Prostate gland (tissue), 2 donors: ENCODE results near the gene MAP7D1. TPM values are rescaled to one million over a fixed set of nuclear protein-coding genes. Genes with fewer than 3 reads are reported as not detected.

Experiments used
- DNase-seq: peaks from one replicate; pipeline ENCODE4 v3.0.0-alpha.2; 2019; ENCODE audit warnings: low spot score
- H3K27ac ChIP-seq, 2 donors: fragments of 200-600 bp; sonication (generic); 2 replicates each; pipeline ENCODE4 v1.5.1; 2017 to 2019
- H3K27me3 ChIP-seq: fragments of 200-600 bp; sonication (generic); replicated peaks from 2 replicates; pipeline ENCODE4 v1.5.1; 2019; ENCODE audit not compliant: insufficient read depth
- H3K36me3 ChIP-seq, 2 donors: fragments of 200-600 bp; sonication (generic); 1 replicate in 1 of 2; 2 replicates in 1 of 2; pipeline versions ENCODE4 v1.5.1 to v1.8.1; 2017 to 2019
- H3K4me1 ChIP-seq: fragments of 200-600 bp; sonication (generic); replicated peaks from 2 replicates; pipeline ENCODE4 v1.5.1; 2019
- H3K4me3 ChIP-seq, 2 donors: fragments of 200-600 bp; sonication (generic); 2 replicates each; pipeline ENCODE4 v1.5.1; 2017 to 2019
- H3K9me3 ChIP-seq: fragments of 200-600 bp; sonication (generic); 2 replicates; pipeline ENCODE4 v1.5.1; 2017
- POLR2A ChIP-seq: fragments of 450-650 bp; IDR thresholded peaks from one replicate; pipeline ENCODE4 v1.6.1; 2016; ENCODE audit warnings: antibody characterized with exemption, mild to moderate bottlenecking
- POLR2AphosphoS5 ChIP-seq: sonication (generic); formaldehyde crosslinking; IDR thresholded peaks from one replicate; pipeline ENCODE4 v1.6.1; 2017; ENCODE audit warnings: antibody characterized with exemption
- WGBS: methylation state at CpG from one replicate; pipeline ENCODE4 v1.1.5; 2018; 5-methylcytosine and 5-hydroxymethylcytosine counted together
- intact Hi-C: fragments of 100-400 bp; cut with DNase I; formaldehyde crosslinking; loops from one replicate; pipeline ENCODE4 v1.14.2; 2022
- total RNA-seq, 2 donors: library from RNA; depleted of rRNA; stranded (reverse); fragments of >200 nt; gene quantifications; one replicate each; pipeline ENCODE4 v1.1.0, GENCODE V29; 2016
- TF ChIP-seq, protein P1 (sequence below), 4 experiments: fragments of 200-600 bp in 2 of 4; fragments of 450-650 bp in 2 of 4; sonication (generic) in 2 of 4; IDR thresholded peaks; 1 replicate in 3 of 4; 2 replicates in 1 of 4; pipeline ENCODE4 v1.5.1; 2016 to 2019; ENCODE audit warnings: antibody characterized with exemption in 4 of 4, mild to moderate bottlenecking in 2 of 4, moderate library complexity in 2 of 4

MAP7D1 gene
- total RNA-seq, 2 donors from 2014 or later = 97.3 to 132 TPM

DNA sequence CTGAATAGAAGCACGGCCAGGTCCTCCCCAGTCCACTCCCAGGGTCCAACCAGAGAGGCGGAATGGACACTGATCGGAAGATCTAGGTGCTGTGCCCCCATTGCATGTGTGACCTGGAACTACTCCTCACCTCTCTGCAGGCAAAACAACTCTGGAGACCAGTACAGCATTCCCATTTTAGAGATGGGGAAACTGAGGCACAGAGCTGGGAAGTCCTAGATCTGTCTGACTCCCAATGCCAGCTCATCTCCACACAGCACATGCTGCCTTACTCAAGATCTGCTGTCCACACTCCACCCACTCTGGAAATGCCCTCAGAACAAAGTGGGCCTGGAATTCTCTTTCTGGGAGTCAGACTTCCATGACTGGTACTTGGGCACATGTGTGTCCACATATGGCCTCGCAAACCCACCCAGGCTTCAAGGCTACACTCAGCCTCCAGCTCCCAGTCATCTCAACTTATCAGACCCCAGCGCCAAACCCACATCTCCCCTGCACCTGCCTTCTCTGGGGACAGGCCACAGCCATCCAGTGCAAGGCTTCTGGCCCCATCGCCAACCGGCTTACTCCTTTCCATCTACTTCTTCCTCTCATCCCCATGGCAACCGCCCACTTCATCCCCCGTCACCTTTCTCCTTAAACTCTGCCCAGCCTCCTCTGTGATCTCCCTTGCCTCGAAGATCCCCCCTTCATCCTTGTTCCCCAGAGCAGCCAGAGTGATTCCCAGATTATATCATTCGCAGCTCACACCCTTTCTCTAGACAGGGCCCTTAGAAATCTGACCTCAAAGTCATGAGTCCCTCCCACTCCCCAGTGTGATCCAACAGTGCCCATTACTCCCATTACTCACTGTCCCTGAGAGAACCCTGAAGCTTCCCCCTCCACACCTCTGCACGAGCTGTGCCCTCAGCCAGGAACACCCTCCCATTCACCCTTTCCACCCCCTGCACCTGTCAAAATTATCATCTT lies 33.6 kb upstream of the MAP7D1 start:
- intact Hi-C loops = no loop called here
- H3K27me3 ChIP-seq = no peaks in the 10 kb centered on the region
- TF ChIP-seq POLR2AphosphoS5 = no peak
- TF ChIP-seq, protein P1, sequence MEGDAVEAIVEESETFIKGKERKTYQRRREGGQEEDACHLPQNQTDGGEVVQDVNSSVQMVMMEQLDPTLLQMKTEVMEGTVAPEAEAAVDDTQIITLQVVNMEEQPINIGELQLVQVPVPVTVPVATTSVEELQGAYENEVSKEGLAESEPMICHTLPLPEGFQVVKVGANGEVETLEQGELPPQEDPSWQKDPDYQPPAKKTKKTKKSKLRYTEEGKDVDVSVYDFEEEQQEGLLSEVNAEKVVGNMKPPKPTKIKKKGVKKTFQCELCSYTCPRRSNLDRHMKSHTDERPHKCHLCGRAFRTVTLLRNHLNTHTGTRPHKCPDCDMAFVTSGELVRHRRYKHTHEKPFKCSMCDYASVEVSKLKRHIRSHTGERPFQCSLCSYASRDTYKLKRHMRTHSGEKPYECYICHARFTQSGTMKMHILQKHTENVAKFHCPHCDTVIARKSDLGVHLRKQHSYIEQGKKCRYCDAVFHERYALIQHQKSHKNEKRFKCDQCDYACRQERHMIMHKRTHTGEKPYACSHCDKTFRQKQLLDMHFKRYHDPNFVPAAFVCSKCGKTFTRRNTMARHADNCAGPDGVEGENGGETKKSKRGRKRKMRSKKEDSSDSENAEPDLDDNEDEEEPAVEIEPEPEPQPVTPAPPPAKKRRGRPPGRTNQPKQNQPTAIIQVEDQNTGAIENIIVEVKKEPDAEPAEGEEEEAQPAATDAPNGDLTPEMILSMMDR (IDR thresholded peaks at IDR 0.05) = no peak
- no peak for TF ChIP-seq POLR2A
- H3K4me1 ChIP-seq = no peaks in the 10 kb centered on the region
- H3K9me3 ChIP-seq = no peaks in the 10 kb centered on the region
- no peak overlapping the region for H3K4me3 ChIP-seq
- DNase-seq = no peak
- H3K27ac ChIP-seq = no peak overlapping the region
- no peaks in the 10 kb centered on the region for H3K36me3 ChIP-seq
- WGBS = 85% methylated on average over 12 of the region's 12 CpGs

DNA sequence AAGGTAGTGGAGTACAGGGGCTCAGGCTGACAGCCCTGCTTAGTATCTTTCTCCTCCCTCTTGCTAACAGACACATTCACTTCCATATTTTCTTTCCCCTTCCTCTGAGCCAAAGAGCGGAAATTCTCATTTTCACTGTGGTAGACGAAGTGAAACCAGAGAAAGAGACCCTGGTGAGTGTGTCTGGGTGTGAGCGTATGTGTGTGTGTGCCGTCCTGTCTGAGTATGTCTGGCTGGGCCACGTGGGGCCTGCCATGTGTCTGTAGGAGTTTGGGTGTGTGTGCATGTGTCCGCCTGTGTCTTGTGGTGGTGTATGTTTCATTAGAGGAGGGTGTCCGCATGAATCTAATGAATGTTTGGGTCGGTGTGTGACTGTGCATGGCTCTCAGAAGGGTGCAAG lies 32.6 kb upstream of the MAP7D1 start:
- intact Hi-C loops = no loop called here
- WGBS = 70% methylated on average over 8 of the region's 8 CpGs
- no peak for TF ChIP-seq POLR2AphosphoS5
- no peaks in the 10 kb centered on the region for H3K36me3 ChIP-seq
- H3K27me3 ChIP-seq = no peaks in the 10 kb centered on the region
- no peaks in the 10 kb centered on the region for H3K9me3 ChIP-seq
- DNase-seq = no peak
- H3K4me3 ChIP-seq = no peak overlapping the region
- H3K4me1 ChIP-seq = no peaks in the 10 kb centered on the region
- H3K27ac ChIP-seq = no peak overlapping the region

DNA sequence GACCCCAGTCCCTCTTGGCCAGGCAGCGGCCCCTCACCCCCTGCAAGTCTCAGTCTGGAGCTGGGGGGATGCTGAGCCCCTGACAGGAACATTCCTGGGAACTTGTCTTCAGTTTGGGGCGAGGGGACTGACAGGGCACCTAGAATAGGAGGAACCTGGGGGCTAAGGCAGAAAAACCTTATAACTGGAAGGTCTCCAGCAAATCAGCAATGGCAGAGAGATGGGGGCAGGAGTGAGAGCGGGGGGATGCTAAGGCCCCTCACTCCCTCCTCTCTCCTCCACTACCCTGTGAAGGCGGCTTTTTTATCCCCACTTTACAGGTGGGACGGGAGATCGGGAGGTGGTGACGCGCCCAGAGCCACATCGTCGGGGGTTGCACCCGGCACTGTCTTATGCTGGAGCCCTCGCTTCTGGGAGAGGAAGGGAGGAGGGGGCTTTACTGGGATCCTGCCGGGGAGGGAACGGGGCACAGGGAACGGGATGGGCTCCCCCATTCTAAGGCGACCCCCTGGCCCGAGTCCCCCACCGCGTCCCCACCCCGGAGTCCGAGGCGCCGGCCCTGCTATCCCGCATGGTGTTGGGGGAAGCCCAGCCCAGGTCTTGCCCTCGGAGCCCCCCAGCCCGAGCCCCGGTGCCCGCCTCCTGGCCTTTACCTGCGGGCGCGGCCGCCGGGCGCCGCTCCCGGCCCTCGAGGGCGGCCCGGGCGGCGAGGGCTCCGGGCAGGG lies 31.4 kb upstream of the MAP7D1 start:
- WGBS = 36% methylated on average over 24 of the region's 42 CpGs
- intact Hi-C loops = no loop called here
- no peaks in the 10 kb centered on the region for H3K4me1 ChIP-seq

DNA sequence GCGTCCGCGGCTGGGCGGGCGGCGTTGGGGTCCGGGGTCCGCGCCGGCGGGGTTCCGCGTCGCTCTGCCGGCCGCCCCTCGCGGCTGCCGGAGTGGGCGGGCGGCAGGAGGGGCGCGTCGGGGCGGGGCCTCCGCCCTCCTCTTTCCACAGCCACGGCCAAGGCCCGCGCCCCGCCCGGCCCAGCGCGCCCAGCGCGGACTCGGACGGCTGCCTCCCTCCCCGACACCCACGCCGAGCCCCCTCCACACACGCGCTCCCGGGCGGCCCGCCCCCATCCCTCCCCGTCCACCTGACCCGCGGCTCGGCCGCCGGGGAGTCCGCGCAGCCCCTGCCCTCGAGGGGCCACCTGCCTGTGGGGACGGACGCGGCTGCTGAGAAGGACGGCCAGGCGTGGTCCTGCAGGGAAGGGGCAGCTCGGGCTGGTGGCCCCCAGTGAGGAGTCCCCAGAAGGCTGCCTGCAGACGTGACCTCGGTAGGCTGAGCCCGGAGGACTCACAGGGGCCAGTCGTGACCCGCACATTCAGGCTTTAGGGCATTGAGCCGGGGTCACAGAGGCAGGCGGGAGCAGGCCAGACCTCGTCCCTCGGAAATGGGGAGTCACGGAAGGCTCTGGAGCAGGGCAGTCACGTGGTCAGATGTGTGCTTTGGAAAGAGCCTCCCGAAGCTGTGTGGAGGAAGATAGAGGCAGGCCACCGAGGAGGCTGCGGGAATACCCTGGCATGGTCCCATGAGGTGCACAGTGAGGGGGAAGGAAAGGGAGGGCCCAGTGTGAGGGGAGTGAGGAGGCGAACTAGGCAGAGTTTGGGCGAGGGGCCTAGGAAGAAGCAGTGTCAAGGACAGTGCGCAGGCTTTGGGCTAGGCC lies 30.6 kb upstream of the MAP7D1 start, which contains the start of gene COL8A2:
Gene COL8A2 (minus strand): TSS at position 94 of the 863 bp plus-strand sequence. CDS start 24,980 bp downstream, outside the sequence.
- Histone ChIP-seq H3K27me3 (no peaks in the 10 kb centered on the region), H3K36me3 (no peaks in the 10 kb centered on the region), H3K4me3 (peak within 1 kb of the TSS; percentile 25 to 37), H3K4me1 (no peaks in the 10 kb centered on the region), H3K27ac (no peak within 1 kb of the TSS), H3K9me3 (no peaks in the 10 kb centered on the region)
- intact Hi-C loops = no loop called here
- DNase-seq = peak; percentile 17
- 9% methylated on average over 73 of the region's 77 CpGs for WGBS
- TF ChIP-seq POLR2AphosphoS5 (no peak), POLR2A (no peak)
- TF ChIP-seq, protein P1 (IDR thresholded peaks at IDR 0.05) = no peak

More for the DNA sequence above, 31.4 kb upstream of the MAP7D1 start:
- Histone ChIP-seq H3K36me3 (no peaks in the 10 kb centered on the region), H3K27ac (no peak overlapping the region), H3K4me3 (peak overlapping the region; percentile 25 to 37), H3K9me3 (no peaks in the 10 kb centered on the region), H3K27me3 (no peaks in the 10 kb centered on the region)
- DNase-seq = no peak
- TF ChIP-seq POLR2AphosphoS5 = no peak
- TF ChIP-seq, protein P1 (IDR thresholded peaks at IDR 0.05) = no peak
- no peak for TF ChIP-seq POLR2A
